ENCODE measurements around the gene PPRC1. TPM values are rescaled to one million over a fixed set of nuclear protein-coding genes. Genes with fewer than 3 reads are reported as not detected.
"Not testable (repeated sequence)": the region's sequence is repeated elsewhere in the genome, so short reads cannot be mapped to it uniquely, and the experiment has no call there.

The PPRC1 gene
- total RNA-seq, 1 donor from 2014 or later, result 10.0 TPM

DNA sequence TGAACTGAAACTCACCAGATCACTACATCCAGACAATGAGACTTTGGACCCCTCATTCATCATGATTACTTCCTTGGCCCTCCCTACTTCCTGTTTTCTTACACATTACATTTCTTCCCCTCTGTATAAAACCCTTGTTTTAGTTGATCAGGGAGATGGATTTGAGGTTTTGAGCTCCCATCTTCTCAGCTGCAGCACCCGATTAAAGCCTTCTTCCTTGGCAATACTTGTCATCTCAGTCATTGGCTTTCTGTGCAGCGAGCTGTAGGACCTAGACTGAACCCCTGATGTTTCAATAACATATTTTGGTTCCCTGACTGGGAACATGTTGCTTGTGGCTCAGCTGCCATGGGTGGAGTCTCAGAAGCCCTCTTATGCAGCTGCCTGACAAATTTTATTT, 52.4 kb downstream of the PPRC1 start:
- no peaks in the 10 kb centered on the region for H3K36me3 ChIP-seq (ENCODE audit: control insufficient read depth, insufficient read depth, low read length)
- no peak overlapping the region for H3K4me3 ChIP-seq (ENCODE audit: low read depth, low read length)
- TF ChIP-seq CTCF (IDR thresholded peaks at IDR 0.05; ENCODE audit: insufficient read depth, low read length, severe bottlenecking), result no peak
- FAIRE-seq, result no peak
- no peak for DNase-seq (ENCODE audit: low read depth)
- H3K27me3 ChIP-seq (ENCODE audit: control insufficient read depth, insufficient read depth, low read length), result peaks cover 2% of the 10 kb centered on the region

DNA sequence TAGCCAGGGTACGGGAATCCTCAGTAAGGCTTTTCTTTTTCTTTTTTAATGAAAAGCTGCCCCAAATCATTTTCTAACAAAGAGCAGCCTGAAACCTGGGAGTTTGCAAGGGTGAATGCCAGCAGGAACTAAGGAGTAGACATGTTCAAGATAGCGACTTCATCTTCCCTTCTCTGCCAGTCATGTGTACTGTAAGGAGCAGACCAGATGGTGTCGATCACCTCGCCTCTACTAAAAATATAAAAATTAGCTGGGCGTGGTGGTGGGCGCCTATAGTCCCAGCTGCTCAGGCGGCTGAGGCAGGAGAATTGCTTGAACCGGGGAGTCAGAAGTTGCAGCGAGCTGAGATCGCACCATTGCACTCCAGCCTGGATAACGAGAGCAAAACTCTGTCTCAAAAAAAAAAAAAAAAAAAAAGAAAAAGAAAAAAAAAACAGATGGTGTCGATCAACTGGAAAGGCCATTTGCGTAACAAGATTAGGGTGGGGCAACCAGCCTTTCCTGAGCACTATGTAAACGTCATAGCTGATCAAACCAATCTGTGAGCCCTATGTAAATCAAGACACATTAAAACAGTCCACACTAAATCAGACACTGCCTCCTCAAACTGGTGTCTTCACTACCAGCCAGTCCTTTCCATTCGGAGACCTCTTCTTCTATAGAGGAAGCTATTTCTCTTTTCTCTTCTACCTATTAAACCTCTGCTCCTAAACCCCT, 53.1 kb downstream of the PPRC1 start:
- peaks cover 2% of the 10 kb centered on the region for H3K27me3 ChIP-seq (ENCODE audit: control insufficient read depth, insufficient read depth, low read length)
- DNase-seq (ENCODE audit: low read depth) (no peak), FAIRE-seq (no peak)
- no peaks in the 10 kb centered on the region for H3K36me3 ChIP-seq (ENCODE audit: control insufficient read depth, insufficient read depth, low read length)
- H3K4me3 ChIP-seq (ENCODE audit: low read depth, low read length), result no peak overlapping the region
- no peak for TF ChIP-seq CTCF (IDR thresholded peaks at IDR 0.05; ENCODE audit: insufficient read depth, low read length, severe bottlenecking)

DNA sequence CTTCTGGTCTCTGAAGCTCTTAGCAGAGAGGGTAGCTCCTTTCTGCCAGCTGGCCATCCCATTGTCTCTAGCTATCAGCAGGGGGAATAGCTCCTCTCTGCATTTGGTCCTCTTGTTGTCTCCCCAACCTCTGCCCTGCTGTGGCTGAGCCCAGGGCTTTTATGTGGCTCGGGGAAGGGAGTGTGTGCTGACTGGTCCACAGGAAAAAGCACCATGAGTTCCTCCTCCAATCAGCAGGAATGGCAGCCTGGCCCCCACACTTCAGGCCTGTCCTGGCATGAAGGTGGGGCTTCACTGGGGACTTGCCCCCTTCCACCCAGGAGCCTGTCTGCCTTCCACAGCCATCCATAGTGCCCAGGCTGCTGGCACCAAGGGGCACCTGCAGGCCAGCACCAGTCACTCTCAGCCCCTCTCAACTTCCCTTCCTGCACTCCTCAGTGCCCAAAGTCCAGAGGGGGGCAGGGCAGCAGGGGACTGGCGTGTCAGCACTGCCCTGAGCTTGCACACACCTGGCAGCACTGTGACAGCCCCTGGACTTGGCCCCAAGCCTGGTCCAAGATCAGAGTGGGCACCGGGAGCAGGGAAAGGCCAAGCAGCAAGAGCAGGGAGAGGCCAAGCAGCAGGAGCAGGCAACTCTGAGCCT, 55.6 kb downstream of the PPRC1 start:
- TF ChIP-seq CTCF (IDR thresholded peaks at IDR 0.05; ENCODE audit: insufficient read depth, low read length, severe bottlenecking), result no peak
- Histone ChIP-seq H3K36me3 (ENCODE audit: control insufficient read depth, insufficient read depth, low read length) (no peaks in the 10 kb centered on the region), H3K27me3 (ENCODE audit: control insufficient read depth, insufficient read depth, low read length) (peaks cover 2% of the 10 kb centered on the region), H3K4me3 (ENCODE audit: low read depth, low read length) (no peak overlapping the region)
- DNase-seq (ENCODE audit: low read depth) (no peak), FAIRE-seq (no peak)

- not testable (repeated sequence) for FAIRE-seq; DNase-seq (ENCODE audit: low read depth); H3K4me3 ChIP-seq (ENCODE audit: low read depth, low read length)
Measured at GRCh38 chr10:102188941-102189898, 56.4 kb downstream of the PPRC1 start.

DNA sequence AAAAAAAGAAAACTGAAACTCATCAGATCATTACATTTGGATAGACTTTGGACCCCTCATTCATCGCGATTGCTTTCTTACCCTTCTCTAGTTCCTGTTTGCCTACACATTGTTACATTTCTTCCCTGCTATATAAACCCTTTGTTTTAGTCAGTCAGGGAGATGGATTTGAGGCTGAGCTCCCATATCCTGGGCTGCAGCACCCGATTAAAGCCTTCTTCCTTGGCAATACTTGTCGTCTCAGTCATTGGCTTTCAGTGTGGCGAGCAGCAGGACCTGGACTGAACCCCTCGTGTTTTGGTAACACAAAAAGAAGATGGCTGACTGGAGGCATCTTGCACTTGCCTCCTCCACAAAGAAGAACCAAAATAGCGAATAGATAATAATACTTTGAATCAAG, 59.1 kb downstream of the PPRC1 start:
- TF ChIP-seq CTCF (IDR thresholded peaks at IDR 0.05; ENCODE audit: insufficient read depth, low read length, severe bottlenecking), result no peak
- peaks cover 2% of the 10 kb centered on the region for H3K27me3 ChIP-seq (ENCODE audit: control insufficient read depth, insufficient read depth, low read length)
- no peaks in the 10 kb centered on the region for H3K36me3 ChIP-seq (ENCODE audit: control insufficient read depth, insufficient read depth, low read length)
- DNase-seq (ENCODE audit: low read depth) (no peak), FAIRE-seq (no peak)
- no peak overlapping the region for H3K4me3 ChIP-seq (ENCODE audit: low read depth, low read length)

More at GRCh38 chr10:102188941-102189898, 56.4 kb downstream of the PPRC1 start:
- not testable (repeated sequence) for H3K27me3 ChIP-seq (ENCODE audit: control insufficient read depth, insufficient read depth, low read length); H3K36me3 ChIP-seq (ENCODE audit: control insufficient read depth, insufficient read depth, low read length)
